Spinal cord (tissue), 10 donors: Measurements from ENCODE around the gene CCDC185. TPM values are rescaled to one million over a fixed set of nuclear protein-coding genes. Genes with fewer than 3 reads are reported as not detected.

Experiments
- DNase-seq, 6 donors: peaks; one replicate each; pipeline versions ENCODE4 v3.0.0 to v3.0.0-alpha.2; 2013 to 2015; ENCODE audit warnings: low spot score in 6 of 6, low read depth in 4 of 6
- H3K27ac ChIP-seq: one replicate; pipeline ENCODE4 v1.5.1; 2013; ENCODE audit warnings: low read depth, low read length, control low read depth
- H3K27me3 ChIP-seq: one replicate; pipeline ENCODE4 v1.6.1; 2013; ENCODE audit warnings: low read length; ENCODE audit not compliant: control insufficient read depth, insufficient read depth
- H3K36me3 ChIP-seq: one replicate; pipeline ENCODE4 v1.6.1; 2013; ENCODE audit warnings: low read length; ENCODE audit not compliant: control insufficient read depth, insufficient read depth
- H3K4me1 ChIP-seq: one replicate; pipeline ENCODE4 v1.6.1; 2013; ENCODE audit warnings: low read length; ENCODE audit not compliant: control insufficient read depth, insufficient read depth
- H3K4me3 ChIP-seq: one replicate; pipeline ENCODE4 v1.5.1; 2013; ENCODE audit warnings: low read depth, low read length, control low read depth
- H3K9me3 ChIP-seq: one replicate; pipeline ENCODE4 v1.6.1; 2013; ENCODE audit warnings: low read length; ENCODE audit not compliant: control insufficient read depth, insufficient read depth
- WGBS: methylation state at CpG from one replicate; pipeline ENCODE4 v1.1.5; 2013; ENCODE audit warnings: missing lambda C conversion rate; ENCODE audit not compliant: insufficient coverage; 5-methylcytosine and 5-hydroxymethylcytosine counted together
- polyA plus RNA-seq, 2 donors: library from polyadenylated mRNA; unstranded; fragments of 120-200 nt; gene quantifications; one replicate each; pipeline ENCODE4 v1.2.1, GENCODE V29; 2013; ENCODE audit not compliant: insufficient read length in 2 of 2
- total RNA-seq, 2 donors: library from RNA; depleted of rRNA in 1 of 2; stranded (reverse); fragments of 120-200 nt in 1 of 2; fragments of >200 nt in 1 of 2; gene quantifications; one replicate each; pipeline versions ENCODE4 v1.2.3 to v1.2.4, GENCODE V29; 2013 to 2014
- donor health status: healthy.

The CCDC185 gene
- total and polyA plus RNA-seq, 4 donors, result 0.10 to 0.29 (median 0.16) TPM; not detected in 1

GRCh38 chr1:223423641-223424233 is 30.5 kb downstream of the CCDC185 start:
- H3K36me3 ChIP-seq, result no peaks in the 10 kb centered on the region
- H3K27me3 ChIP-seq, result no peaks in the 10 kb centered on the region
- DNase-seq, result no peak
- no CpG with 5 or more reads among the region's 4 CpGs for WGBS
- H3K4me1 ChIP-seq, result no peaks in the 10 kb centered on the region
- no peak overlapping the region for H3K4me3 ChIP-seq
- no peaks in the 10 kb centered on the region for H3K9me3 ChIP-seq
- H3K27ac ChIP-seq, result no peak overlapping the region

- no peaks in the 10 kb centered on the region for H3K9me3 ChIP-seq
- H3K4me3 ChIP-seq, result no peak overlapping the region
- 92% methylated on average over 5 of the region's 5 CpGs for WGBS
- no peaks in the 10 kb centered on the region for H3K27me3 ChIP-seq
- peaks cover 7% of the 10 kb centered on the region for H3K4me1 ChIP-seq
- H3K36me3 ChIP-seq, result no peaks in the 10 kb centered on the region
- no peak overlapping the region for H3K27ac ChIP-seq
- DNase-seq, result peak in 1 of 6 donors; percentile 37
Measured at GRCh38 chr1:223425550-223425949, 32.3 kb downstream of the CCDC185 start.

- no peak overlapping the region for H3K4me3 ChIP-seq
- no peaks in the 10 kb centered on the region for H3K27me3 ChIP-seq
- DNase-seq, result peak in 1 of 6 donors; percentile 9
- H3K36me3 ChIP-seq, result no peaks in the 10 kb centered on the region
- peaks cover 9% of the 10 kb centered on the region for H3K4me1 ChIP-seq
- no peak overlapping the region for H3K27ac ChIP-seq
- no peaks in the 10 kb centered on the region for H3K9me3 ChIP-seq
- WGBS, result 100% methylated on average over 1 of the region's 1 CpG
Measured at GRCh38 chr1:223426936-223427335, 33.7 kb downstream of the CCDC185 start.

- 53% methylated on average over 2 of the region's 2 CpGs for WGBS
- Histone ChIP-seq H3K9me3 (no peaks in the 10 kb centered on the region), H3K36me3 (no peaks in the 10 kb centered on the region), H3K27ac (no peak overlapping the region), H3K27me3 (no peaks in the 10 kb centered on the region), H3K4me3 (no peak overlapping the region), H3K4me1 (peaks cover 9% of the 10 kb centered on the region)
- peak in 2 of 6 donors; percentile 59 to 71 for DNase-seq
Measured at GRCh38 chr1:223429313-223429731, 36.1 kb downstream of the CCDC185 start.

- H3K4me1 ChIP-seq, result peaks cover 9% of the 10 kb centered on the region
- H3K27ac ChIP-seq, result no peak overlapping the region
- no CpG with 5 or more reads among the region's 1 CpG for WGBS
- H3K9me3 ChIP-seq, result no peaks in the 10 kb centered on the region
- no peaks in the 10 kb centered on the region for H3K27me3 ChIP-seq
- no peaks in the 10 kb centered on the region for H3K36me3 ChIP-seq
- no peak for DNase-seq
- no peak overlapping the region for H3K4me3 ChIP-seq
Measured at GRCh38 chr1:223429821-223430220, 36.6 kb downstream of the CCDC185 start.

- H3K27me3 ChIP-seq, result no peaks in the 10 kb centered on the region
- H3K4me1 ChIP-seq, result peaks cover 9% of the 10 kb centered on the region
- no peaks in the 10 kb centered on the region for H3K9me3 ChIP-seq
- H3K4me3 ChIP-seq, result no peak overlapping the region
- H3K27ac ChIP-seq, result no peak overlapping the region
- no peaks in the 10 kb centered on the region for H3K36me3 ChIP-seq
- peak in 1 of 6 donors; percentile 60 for DNase-seq
- WGBS, result no CpG with 5 or more reads among the region's 1 CpG
Measured at GRCh38 chr1:223430236-223430635, 37.0 kb downstream of the CCDC185 start.

- no peaks in the 10 kb centered on the region for H3K4me1 ChIP-seq
- no peaks in the 10 kb centered on the region for H3K27me3 ChIP-seq
- H3K27ac ChIP-seq, result no peak overlapping the region
- WGBS, result no CpG with 5 or more reads among the region's 3 CpGs
- no peak for DNase-seq
- no peaks in the 10 kb centered on the region for H3K9me3 ChIP-seq
- H3K36me3 ChIP-seq, result no peaks in the 10 kb centered on the region
- H3K4me3 ChIP-seq, result no peak overlapping the region
Measured at GRCh38 chr1:223437151-223437550, 43.9 kb downstream of the CCDC185 start.

GRCh38 chr1:223443397-223443796 is 50.2 kb downstream of the CCDC185 start:
- 83% methylated on average over 1 of the region's 1 CpG for WGBS
- no peak for DNase-seq
- H3K4me1 ChIP-seq, result no peaks in the 10 kb centered on the region
- H3K4me3 ChIP-seq, result no peak overlapping the region
- no peak overlapping the region for H3K27ac ChIP-seq
- H3K36me3 ChIP-seq, result no peaks in the 10 kb centered on the region
- H3K27me3 ChIP-seq, result no peaks in the 10 kb centered on the region
- no peaks in the 10 kb centered on the region for H3K9me3 ChIP-seq

- H3K27me3 ChIP-seq, result no peaks in the 10 kb centered on the region
- H3K4me1 ChIP-seq, result no peaks in the 10 kb centered on the region
- H3K36me3 ChIP-seq, result no peaks in the 10 kb centered on the region
- 93% methylated on average over 5 of the region's 7 CpGs for WGBS
- no peaks in the 10 kb centered on the region for H3K9me3 ChIP-seq
- DNase-seq, result no peak
- H3K4me3 ChIP-seq, result no peak overlapping the region
- H3K27ac ChIP-seq, result no peak overlapping the region
Measured at GRCh38 chr1:223444411-223444810, 51.2 kb downstream of the CCDC185 start.
